ENCODE data around the gene PPP4R1. TPM values are rescaled to one million over a fixed set of nuclear protein-coding genes. Genes with fewer than 3 reads are reported as not detected.

Gene PPP4R1
- polyA plus RNA-seq, 1 donor: 108 TPM

DNA sequence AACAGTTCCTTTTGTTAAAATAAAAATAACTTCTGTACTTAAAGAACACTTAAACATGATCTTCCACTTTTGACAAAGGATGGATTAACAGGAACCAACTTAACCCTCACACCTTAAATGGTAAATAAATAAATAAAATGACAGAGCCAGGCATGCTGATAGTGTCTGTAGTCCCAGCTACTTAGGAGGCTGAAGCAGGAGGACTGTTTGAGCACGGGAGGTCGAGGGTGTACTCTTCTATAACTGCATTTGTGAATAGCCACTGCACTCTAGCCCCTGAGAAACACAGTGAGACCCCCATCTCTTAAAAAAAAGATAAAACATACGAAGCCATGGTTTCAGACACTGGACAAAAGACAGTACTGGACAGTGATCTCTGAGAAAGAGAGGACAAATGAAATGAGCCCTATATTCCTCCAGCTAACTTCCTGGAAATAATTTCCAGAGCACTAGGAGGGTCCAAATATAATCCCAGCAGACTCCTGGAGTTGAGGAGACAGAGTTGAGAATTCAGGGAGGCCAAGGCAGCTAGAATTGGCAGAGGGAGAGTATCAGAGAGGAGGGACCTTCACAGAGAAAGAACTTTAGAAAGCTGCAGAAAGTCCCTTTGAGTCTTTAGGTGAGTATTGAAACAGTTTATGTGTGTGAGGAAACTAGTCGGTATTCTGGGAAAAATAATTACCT is 17.4 kb downstream of the PPP4R1 start:
- no peak for DNase-seq

DNA sequence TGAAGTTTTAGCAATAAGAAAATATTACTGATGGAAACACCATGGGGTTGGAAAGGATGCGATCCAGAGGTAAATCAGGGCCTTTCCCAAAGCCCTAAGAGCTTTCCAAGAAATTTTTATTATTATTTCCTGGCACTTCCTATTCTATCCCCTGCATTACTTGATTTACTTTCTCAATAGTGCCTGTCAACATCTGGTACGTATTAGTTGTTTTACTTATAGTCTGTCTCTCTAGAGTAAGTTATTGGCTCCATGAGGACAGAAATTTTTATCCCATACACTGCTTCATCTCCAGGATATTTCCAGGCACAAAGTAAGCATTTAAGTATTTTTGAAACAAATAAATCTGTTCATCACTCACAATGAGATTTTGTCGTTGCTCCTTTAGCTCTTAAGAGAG is 18.1 kb downstream of the PPP4R1 start:
- no peak for DNase-seq

DNA sequence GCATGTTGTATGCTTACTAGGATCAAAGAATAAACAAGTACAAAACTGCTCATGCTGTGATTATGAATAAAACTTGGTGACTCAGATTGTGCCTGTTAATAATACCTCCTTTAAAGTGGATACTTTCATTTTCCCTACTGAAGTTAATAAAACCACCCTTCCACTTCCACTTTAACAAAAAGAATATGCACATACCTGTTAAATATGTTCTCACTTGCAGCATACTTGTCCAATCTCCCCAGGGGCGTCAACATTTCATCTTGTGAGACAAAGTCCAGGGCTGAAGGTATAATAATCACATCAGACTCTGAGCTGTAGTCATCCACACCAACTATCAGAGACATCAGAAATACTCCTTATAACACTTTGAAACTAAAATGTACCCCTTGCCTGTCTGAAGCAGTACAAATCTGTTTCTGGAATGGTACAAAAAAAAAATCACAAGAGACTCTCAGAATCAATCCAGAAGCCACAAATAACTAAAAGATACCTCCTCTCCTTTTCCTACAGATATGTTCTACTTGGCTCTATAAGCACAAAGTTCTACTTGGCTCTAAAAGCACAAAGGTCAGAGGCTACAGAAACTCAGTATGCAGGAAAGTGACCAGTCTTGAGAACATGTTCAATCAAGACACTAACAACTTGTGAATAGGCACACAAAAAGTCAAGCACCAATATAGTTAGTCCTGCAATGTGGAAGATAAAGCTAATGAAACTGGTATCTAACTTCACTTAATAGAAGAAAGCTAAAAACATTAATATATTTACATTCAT is 19.3 kb downstream of the PPP4R1 start:
- DNase-seq: no peak

DNA sequence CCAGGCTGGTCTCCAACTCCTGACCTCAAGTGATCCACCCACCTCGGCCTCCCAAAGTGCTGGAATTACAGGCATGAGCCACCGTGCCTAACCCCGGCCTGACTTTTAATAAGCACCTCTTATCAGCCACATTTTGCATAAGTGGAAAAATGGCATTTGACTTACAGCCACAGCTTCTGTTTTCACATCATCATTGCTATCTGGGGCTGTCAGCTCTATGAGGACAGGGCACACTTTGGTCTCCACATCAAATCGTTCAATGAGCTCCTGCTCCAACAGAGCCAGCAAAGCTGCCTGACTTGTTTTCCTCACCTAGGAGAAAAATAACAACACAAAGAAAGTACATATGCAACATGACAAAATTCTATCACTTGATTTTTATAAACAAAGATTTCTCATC is 26.4 kb downstream of the PPP4R1 start:
- no peak for DNase-seq

DNA sequence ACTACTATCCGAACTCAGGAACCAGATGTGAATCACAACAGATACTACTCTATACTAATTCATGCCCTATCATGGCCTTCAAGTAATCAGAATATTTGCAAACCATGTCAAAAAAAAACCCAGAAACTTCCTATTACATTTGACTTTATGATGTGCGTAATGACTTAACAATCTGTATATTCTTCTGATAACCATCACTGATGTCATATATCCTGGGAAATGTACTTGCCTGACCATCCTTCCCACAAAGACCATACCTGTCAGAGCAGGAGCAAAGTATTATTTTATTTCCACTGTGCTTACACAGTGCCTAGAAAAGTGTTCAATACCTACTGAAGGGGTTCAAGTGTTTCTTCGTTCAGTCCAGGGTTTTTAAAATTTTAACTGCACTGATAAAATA is 27.5 kb downstream of the PPP4R1 start:
- DNase-seq: no peak

DNA sequence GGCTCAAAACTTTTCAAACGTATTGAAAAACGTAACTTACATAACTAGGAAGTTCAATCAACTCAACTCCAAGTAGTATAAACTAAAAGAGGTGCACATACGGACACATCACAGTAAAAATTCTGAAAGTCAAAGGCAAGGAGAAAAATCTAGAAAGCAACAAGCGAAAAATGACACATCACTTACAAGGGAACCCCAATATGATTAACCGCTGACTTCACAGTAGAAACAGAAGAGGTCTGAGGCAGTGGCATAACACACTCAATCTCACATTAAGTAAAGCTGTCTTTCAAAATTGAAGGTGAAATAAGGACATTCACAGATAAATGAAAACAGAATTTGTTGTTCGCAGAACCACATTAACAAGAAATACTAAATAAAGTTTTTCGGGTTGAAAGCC is 32.7 kb downstream of the PPP4R1 start:
- DNase-seq: no peak

DNA sequence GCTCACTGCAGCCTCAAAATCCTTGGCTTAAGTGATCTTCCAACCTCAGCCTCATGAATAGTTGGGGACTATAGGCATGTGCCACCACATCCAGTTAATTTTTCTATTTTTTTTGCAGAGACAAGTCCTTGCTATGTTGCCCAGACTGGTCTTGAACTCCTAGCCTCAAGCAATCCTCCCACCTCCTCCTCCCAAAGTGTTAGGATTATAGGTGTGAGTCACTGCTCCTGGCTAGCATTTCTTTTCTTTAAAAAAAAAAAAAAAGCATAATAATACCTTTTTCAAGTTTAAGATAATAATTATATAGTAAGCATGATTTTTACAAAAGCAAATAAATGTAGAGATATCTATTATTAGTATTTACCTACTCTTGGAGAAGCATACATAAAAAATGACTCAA is 36.1 kb downstream of the PPP4R1 start:
- DNase-seq: no peak

DNA sequence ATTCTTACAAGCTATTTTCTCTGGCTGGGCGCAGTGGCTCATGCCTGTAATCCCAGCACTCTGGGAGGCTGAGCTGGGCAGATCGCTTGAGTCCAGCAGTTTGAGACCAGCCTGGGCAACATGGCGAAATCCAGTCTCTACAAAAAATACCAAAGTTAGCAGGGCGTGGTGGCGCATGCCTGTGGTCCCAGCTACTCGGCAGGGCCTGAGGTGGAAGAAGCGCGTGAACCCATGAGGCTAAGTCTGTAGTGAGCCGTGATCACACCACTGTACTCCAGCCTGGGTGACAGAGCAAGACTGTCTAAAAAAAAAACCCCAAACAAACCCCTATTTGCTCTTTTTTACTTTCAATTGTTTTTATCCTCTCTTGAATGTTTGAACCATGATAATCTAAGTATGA is 37.0 kb downstream of the PPP4R1 start:
- no peak for DNase-seq

DNA sequence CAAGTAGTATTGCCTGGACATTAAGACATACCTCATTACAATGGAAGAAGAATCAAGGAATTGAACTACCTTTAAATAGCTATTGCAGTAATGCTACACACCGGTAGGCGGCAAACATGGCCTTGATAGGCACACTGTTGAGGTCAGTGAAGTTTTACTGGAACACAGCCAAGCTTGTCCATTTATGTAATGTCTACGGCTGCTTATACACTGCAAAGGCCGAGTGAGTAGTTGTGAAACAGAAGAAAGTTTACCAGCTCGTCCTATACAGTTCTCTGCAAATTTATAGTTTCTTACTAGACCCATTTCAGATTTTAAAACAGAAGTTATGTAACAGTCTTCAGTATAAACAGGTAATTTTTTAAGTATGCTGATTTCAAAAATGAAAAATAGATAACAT is 38.8 kb downstream of the PPP4R1 start:
- peak; percentile 87 for DNase-seq

DNA sequence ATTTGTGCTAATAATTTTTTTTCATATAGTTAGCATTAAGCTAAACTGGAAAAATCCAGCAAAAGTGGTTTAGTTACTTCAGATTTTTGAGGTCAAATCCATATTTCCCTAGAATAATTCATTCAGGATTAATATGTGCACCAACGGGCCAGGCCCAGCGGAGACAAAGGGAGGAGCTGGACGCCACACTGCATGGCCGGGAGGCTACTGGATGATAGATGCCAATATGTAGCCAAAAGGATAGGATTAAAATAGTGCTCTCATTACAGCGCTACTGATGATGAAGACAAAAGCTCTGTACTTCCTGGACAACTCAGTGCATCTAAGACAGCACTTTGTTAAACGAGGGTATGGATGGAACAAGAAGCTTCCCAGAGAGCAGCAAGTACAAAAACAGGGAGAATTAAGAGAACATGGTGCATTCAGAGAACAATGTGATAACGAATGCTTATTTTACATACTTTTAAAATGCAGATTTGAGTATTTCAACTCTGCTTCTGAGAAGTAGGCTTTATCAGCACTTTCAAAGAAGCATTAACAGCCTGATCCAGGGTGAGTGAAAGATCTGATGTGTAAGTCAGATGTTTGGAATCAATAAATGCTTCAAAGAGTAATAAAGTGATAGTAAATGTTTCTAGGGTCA is 39.8 kb downstream of the PPP4R1 start:
- DNase-seq: no peak

DNA sequence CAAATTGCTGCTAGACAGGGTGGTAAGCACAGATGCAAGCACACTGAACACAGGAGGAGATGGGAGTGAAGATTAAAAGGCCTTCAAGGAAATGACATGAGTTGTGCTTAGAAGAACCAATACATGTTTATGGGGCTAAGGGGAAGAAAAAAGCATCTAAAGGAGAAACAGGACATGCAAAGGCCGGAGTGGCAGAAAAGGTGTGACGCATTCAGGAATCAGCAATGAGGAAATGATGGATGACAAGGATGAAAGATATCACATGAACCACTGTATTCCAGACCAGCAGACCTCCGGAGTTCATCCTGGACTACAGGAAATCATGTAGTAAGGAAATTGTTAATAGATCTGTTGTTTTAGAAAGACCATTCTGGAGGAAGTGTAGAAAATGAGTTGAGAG is 42.8 kb downstream of the PPP4R1 start:
- no peak for DNase-seq

DNA sequence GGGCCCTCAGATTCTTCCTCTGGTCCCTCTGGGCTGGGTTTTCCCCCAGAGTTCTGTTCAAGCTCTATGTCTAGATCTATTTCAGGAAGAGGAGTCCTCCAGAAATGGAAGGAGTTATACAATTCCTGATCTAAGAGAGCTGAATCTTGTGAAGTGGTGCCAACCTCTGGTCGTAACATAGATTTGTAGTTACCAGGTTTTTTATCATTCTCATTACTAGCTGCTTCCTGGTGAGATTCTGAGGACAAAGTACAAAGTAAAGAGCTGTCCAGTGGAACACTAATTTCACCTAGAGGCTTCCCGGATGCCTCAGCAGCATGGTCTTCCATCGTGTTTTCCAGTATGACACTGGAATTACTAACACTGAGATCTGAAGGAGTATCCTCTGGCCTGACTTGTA is 44.1 kb downstream of the PPP4R1 start:
- DNase-seq: no peak

DNA sequence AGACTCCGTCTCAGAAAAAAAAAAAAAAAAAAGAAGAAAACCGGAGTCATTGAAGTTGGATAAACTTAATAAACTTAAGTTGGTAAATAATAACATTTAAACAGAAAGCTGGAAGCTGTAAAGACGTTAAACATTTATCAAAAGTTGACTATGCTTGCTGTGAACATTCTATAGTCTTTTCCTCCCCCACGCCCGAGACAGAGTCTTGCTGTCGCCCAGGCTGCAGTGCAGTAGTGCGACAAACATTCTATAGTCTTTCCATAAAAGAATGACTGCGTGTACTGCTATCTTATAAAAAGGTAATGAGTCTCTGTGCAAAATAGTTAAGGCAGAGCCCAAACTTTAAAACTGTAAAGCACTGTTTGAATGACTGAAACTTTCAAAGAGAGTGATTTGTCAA is 45.2 kb downstream of the PPP4R1 start:
- DNase-seq: no peak

DNA sequence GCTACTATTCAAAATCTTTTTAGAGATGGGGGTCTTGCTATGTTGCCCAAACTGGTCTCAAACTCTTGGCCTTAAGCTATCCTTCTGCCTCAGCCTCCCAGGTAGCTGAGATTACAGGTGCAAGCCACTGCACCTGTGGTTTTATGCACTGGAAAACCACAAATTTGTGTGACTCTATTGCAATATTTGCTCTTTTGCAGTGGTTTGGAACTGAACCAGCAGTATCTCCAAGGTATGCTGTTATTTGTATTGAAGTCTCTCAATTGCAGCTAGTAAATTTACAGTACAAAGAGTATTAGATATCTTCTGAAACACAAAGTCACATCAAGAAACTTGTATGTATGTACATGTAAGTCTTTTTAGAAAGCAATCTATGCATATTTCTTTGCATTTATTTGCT is 46.2 kb downstream of the PPP4R1 start:
- DNase-seq: no peak

DNA sequence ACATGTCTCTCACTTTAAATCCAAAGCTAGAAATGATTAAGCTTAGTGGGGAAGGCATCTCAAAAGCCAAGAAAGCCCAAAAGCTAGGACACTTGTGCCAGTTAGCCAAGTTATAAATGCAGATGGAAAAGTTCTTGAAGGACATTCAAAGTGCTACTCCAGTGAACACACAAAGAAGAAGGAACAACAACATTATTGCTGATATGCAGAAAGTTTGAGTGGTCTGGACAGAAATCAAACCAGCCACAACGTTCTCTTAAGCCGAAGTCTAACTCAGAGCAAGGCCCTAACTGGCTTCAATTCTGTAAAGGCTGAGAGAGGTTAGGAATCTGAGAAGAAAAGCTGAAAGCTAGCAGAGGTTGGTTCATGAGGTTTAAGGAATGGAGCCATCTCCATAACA is 49.0 kb downstream of the PPP4R1 start:
- DNase-seq: no peak

DNA sequence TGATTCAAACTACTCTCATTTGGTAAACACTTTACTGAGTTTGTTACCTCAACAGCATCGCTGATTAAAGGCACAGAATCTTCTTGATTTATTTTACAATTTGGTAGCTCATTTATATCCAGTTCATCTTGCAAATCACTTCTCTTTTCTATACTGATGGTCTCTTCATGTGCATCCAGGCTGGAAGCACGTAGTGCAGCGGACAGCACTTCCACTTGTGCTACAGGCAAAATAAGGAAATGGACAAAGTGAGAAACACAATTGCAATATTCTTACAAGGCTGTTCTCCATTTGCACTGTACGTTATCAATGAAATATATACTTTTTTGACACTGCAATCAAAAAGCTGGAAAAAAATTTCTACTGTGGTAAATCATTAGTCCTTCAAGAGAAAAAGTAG is 51.0 kb downstream of the PPP4R1 start:
- DNase-seq: no peak

DNA sequence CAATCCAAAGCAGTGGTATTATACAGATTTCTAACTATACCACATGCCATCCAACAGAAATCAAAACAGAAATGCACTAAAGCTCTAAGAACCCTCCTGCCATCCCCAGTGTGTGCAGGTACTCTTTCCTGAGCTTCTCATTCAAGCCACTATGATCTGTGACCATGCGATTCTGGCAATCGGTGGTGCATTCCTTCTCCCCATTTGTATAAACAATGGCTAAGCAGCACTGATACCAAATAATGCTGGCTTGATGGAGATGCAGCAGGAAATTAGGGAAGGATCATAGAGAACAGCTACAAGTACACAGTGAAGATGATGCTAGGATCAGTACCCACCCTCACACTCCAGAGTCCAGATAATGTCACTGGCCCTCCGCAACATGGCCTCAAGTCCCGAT is 51.8 kb downstream of the PPP4R1 start:
- no peak for DNase-seq

DNA sequence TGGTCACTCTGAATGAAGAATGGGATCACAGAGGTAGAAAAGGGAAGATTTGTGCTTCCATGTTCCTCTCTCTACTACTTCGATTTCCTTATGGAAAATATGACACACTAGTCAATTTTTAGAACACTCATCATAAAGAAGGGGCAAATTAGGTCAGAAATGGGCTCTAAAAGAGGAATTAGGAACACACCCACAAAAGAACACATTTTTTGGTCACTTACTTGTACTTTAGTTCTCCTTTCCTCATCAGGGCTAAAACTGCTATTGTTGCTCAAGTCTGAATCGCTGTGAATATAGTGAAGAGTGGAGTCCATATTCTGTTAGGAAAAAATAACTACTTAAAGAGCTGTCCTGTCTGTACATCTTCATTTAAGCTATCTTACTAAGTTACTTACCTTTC is 52.6 kb downstream of the PPP4R1 start:
- no peak for DNase-seq

DNA sequence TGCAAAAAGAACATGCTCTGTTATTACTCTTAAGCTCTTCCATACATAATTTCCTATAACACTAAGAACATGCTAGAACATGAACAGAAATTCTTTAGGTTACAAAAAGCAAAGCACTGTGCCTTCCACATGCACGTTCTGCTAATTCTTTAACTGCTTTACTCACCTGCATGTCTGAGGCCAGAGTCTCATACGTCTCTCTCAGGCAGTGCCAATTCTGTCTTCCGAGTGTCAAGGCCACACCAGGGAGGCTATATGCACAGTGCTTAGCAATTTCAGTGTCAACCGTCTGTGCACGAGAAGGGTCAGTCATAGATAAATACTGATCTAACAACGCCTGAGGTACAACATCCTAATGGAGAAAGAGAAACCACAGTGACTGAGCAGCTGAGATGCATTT is 55.1 kb downstream of the PPP4R1 start:
- DNase-seq: no peak

DNA sequence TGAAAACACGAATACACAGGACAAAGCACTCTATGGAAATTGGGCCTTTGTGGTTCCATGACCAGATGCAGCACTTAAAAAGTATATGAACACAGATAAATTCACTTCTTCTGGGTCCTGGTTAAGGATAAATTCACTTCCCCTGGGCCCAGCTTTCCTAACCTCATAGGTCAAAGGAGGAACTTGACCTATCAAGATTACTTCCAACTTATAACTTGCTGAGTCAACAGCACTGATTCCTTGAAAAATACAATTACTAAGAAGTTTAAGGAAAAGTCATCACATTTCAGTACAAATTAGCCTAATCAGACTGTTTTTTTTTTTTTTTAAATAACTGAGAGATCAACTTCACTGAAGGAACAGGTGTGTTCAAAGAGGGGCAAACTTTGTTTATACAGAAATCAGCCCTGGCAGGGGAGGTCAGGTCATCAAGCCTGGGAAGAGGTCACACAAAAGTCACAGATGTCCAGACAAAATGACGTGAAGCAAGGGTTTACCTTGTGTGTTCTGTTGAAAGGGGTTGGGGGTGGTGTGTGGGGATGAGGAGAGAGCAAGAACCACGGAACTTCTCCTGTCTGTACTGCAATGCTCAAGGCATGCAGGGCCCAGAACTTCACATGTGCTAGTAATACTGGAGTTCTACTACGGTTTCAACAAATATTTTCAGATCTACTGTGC is 55.8 kb downstream of the PPP4R1 start:
- no peak for DNase-seq

DNA sequence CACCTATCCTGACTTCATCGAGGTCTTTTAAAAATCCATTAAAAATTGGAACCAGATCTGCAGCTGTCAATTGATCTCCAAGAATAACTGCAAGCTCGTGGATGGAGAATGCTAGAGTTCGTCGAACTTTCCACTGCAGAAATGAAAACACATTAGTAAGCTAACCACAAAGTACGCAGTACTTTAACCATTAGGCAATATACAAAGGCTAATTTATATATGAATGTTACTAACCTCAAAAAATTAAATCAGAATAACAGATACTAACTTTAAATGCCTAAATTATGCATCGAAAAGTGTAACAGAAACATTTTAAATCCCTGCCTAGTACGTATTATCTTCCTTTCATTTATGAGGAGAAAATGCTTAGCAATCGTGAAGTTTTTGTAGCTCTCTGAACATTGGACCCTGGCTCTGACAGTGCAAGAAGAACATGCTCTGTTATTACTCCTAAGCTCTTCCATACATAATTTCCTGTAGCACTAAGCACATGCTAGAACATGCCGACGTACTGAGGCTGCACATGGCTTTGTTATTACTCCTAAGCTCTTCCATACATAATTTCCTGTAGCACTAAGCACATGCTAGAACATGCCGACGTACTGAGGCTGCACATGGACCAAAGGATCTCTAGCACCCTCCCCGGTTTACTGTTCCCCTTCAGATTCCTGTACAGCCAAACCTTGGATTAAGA is 57.0 kb downstream of the PPP4R1 start:
- no peak for DNase-seq

DNA sequence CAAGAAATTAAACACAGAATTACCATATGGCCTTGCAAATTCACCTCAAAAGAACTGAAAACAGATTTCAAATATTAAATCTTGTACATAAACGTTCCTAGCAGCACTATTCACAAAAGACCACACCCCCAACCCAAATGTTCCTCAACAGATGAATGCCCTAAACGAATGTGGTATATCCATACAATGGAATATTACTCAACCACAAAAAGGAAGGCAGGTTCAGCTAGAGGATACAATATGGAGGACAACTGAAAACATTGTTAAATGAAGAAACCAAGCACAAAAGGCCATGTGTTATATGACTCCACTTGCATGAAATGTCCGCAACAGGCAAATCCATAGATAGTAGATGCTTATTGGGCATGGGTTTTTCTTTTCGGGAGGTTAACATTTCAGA is 61.7 kb downstream of the PPP4R1 start:
- DNase-seq: no peak
